Subcutaneous adipose tissue (tissue), 4 donors: ENCODE data around the gene TBC1D23. TPM values are rescaled to one million over a fixed set of nuclear protein-coding genes. Genes with fewer than 3 reads are reported as not detected.

ENCODE experiments used
- CTCF ChIP-seq: fragments of 450-650 bp; IDR thresholded peaks from one replicate; pipeline ENCODE4 v1.5.1; 2016; ENCODE audit warnings: low read depth, mild to moderate bottlenecking, control low read depth, antibody characterized with exemption, moderate library complexity
- total RNA-seq, 4 donors: library from RNA; depleted of rRNA; stranded (reverse); fragments of >200 nt; gene quantifications; one replicate each; pipeline ENCODE4 v1.1.0, GENCODE V29; 2016

The TBC1D23 gene
- total RNA-seq, 4 donors from 2014 or later = 39.2 to 66.9 (median 47.8) TPM

DNA sequence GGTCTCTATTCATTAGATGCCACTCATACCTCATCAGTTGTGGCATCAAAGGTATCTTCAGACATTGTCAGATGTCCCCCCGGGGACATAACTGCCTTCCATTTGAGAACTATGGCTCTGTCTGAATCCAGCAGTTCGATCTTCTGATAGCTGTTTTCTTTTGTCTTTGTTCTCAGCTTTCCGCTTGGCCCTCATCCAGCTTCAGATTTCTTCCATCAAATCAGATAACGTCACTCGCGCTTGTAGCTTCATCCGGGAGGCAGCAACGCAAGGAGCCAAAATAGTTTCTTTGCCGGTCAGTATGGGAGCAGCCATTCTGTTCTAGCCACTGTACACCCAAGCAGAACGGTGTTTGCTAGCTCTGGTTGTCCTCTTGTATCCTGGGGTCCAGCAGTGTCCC is 78.1 kb downstream of the TBC1D23 start:
- TF ChIP-seq CTCF = no peak

GRCh38 chr3:100339786-100340185 is 79.0 kb downstream of the TBC1D23 start:
- no peak for TF ChIP-seq CTCF

DNA sequence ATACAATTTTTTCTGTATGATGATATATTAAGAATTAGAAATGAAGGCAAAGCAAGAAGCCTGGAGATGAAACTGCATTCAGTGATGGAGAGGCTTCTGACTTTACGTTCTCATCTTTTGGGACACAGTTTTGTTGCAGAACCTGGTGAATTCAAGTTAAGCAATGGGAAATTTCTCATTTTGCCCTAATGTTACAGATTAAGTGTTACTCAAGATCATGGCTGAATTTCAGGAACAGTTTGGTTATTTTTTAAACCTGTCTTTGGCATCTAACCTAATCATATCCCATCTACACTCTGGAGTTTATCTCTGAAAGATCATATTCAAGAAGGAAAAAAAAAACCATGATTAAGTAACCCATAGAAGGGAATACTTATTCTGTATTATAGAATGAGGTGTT is 79.7 kb downstream of the TBC1D23 start:
- TF ChIP-seq CTCF = no peak

DNA sequence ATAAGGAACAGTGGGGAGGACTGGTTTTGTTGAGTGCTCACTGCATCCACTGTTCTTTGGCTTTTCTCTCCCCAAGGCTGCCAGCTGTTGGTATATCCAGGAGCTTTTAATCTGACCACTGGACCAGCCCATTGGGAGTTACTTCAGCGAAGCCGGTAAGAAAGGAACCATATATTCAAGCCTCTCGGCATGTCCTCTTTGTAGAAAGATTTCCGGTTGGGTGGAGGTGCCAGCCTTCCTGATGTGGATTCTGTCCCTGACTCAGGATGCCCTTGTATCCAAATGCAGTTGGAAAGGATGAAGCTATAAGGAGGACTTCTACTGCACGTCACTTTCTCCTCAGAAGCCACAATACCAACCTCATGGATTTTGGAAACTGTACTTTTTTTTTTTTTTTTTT is 87.9 kb downstream of the TBC1D23 start:
- TF ChIP-seq CTCF = no peak

DNA sequence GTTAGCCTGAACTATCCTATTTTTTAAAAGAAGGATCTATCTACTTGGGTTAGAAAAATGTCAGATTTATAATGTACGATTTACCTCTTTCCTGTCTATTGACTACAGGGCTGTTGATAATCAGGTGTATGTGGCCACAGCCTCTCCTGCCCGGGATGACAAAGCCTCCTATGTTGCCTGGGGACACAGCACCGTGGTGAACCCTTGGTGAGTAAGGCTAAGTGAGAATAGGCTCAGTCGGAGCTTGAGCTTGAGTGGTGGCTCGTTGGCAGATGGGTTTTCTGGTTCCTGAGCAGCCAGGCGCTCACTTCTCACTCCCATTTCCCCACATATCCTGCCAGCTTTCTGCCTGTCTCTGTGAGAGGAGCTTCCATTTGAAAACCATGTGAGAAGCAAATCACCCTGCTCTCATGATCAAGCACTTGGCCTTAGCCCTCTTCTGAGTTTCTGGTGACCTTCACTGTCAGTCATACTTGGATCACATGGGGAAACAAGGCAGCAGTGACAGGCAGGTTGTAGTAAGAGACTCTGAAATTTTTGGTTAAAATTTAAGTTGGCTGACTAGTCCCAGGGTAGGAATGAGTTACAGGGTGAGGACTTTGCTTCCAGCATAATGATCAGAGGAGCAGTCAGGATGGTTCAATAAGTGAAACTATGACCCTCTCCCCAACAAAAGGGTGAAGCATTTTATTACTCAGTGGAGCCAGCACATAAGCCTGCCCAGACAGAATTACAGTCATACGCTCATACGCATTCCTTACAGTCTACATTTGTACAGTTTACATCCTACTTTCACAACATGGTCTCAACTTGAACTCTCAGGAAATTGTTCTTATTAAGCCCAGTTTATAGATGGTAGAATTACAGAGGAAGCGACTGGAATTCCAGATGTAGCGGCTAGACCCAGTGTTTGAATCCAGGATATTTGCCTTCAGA is 91.8 kb downstream of the TBC1D23 start:
- TF ChIP-seq CTCF = no peak

- no peak for TF ChIP-seq CTCF
Observed at GRCh38 chr3:100354850-100355249, 94.1 kb downstream of the TBC1D23 start.

GRCh38 chr3:100358413-100358812 is 97.6 kb downstream of the TBC1D23 start:
- TF ChIP-seq CTCF = no peak
